ENCODE results near the gene SFTPD. TPM values are rescaled to one million over a fixed set of nuclear protein-coding genes. Genes with fewer than 3 reads are reported as not detected.
"Not testable (repeated sequence)": the region's sequence is repeated elsewhere in the genome, so short reads cannot be mapped to it uniquely, and the experiment has no call there.

The SFTPD gene
- 0.39 TPM in 1 of 2 replicates, not detected in the other for total RNA-seq (2022)
- Bru-seq, nascent RNA, result percentile 7 among the genes with signal in this experiment
- percentile 11 among the genes with signal in this experiment for BruChase-seq, experiment 1, labeled RNA remaining after a 2-hour chase
- BruChase-seq, experiment 2, labeled RNA remaining after a 6-hour chase, result percentile 7 among the genes with signal in this experiment
- long read RNA-seq, result 0 reads

DNA sequence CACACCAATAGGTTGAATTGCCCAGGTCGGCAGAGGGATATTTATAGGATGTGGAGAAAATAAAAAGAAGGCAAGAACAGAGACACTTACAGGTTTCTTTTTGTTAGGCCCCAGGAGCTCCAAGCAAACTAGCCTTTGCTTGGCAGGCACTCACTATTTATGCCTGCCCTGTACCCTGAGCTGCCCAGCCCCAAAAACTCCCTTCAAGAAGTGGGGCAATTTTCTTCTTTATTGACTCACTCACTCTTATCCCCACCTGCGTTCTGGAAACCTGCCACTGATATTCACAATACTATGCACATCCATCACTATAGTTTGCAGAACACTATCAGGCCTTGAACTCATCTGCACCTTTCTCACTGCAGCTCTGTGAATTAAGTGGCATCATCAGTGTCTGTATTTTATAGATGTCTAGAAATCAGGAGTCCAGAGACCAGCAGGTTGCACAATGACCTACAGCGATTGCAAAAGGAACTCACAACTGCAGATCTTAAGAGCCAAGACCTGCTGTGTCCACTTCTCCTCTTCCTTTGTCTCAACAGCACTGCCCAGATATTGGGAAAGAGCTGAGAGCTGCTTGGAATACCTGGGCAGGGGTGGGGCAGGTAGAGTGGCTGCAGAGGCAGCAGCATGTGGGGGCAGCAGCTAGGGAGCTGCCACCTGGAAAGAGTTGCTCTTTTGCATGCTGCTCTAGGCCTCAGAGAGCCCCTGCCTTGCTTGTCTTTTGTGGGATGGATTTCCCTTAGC is at the start of gene SFTPD:
SFTPD (minus strand) TSS at position 130 of the 747 bp plus-strand sequence. CDS start 2,446 bp downstream, outside the sequence.
- POLR2A ChIA-PET, result no interaction called here
- Mint-ChIP-seq H3K27ac (ENCODE audit: unreplicated experiment) (peak within 1 kb of the TSS; percentile 74), H3K4me1 (ENCODE audit: low read depth, unreplicated experiment) (peaks cover 12% of the 10 kb centered on the region), H3K36me3 (ENCODE audit: insufficient read depth, unreplicated experiment) (no peaks in the 10 kb centered on the region), H3K9me3 (ENCODE audit: unreplicated experiment) (peaks cover 12% of the 10 kb centered on the region), H3K27me3 (ENCODE audit: insufficient read depth, unreplicated experiment) (peaks cover 3% of the 10 kb centered on the region), H3K4me3 (ENCODE audit: unreplicated experiment) (peak within 1 kb of the TSS; percentile 12)
- peak; percentile 79 to 81 for DNase-seq
- no peaks in the 10 kb centered on the region for H3K36me3 ChIP-seq (ENCODE audit: control insufficient read depth, insufficient read depth, low read length)
- CTCF ChIA-PET, result interaction anchor here (1.5 kb wide), 1 partner anchor 80 kb away, joined by 4 read pairs; no protein-coding TSS in a partner anchor
- no peaks in the 10 kb centered on the region for H3K27me3 ChIP-seq (replicated peaks; ENCODE audit: control insufficient read depth, insufficient read depth, low read length)
- TF ChIP-seq, protein P1, sequence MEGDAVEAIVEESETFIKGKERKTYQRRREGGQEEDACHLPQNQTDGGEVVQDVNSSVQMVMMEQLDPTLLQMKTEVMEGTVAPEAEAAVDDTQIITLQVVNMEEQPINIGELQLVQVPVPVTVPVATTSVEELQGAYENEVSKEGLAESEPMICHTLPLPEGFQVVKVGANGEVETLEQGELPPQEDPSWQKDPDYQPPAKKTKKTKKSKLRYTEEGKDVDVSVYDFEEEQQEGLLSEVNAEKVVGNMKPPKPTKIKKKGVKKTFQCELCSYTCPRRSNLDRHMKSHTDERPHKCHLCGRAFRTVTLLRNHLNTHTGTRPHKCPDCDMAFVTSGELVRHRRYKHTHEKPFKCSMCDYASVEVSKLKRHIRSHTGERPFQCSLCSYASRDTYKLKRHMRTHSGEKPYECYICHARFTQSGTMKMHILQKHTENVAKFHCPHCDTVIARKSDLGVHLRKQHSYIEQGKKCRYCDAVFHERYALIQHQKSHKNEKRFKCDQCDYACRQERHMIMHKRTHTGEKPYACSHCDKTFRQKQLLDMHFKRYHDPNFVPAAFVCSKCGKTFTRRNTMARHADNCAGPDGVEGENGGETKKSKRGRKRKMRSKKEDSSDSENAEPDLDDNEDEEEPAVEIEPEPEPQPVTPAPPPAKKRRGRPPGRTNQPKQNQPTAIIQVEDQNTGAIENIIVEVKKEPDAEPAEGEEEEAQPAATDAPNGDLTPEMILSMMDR (IDR thresholded peaks at IDR 0.05; ENCODE audit: insufficient read depth in 1 of 2, low read depth in 1 of 2, low read length in 1 of 2, severe bottlenecking in 1 of 2, unreplicated experiment in 1 of 2), result no peak
- intact Hi-C loops (cut with micrococcal nuclease; ENCODE audit: unreplicated experiment), result no loop called here
- H3K4me3 ChIP-seq (ENCODE audit: low read depth, low read length), result no peak within 1 kb of the TSS
- H3K9me3 ChIP-seq, result peaks cover 4% of the 10 kb centered on the region; the same call in 1 of the 2 replicates
- no peaks in the 10 kb centered on the region for H3K4me1 ChIP-seq
- BruUV-seq (replicated peaks), result no TSS peak

DNA sequence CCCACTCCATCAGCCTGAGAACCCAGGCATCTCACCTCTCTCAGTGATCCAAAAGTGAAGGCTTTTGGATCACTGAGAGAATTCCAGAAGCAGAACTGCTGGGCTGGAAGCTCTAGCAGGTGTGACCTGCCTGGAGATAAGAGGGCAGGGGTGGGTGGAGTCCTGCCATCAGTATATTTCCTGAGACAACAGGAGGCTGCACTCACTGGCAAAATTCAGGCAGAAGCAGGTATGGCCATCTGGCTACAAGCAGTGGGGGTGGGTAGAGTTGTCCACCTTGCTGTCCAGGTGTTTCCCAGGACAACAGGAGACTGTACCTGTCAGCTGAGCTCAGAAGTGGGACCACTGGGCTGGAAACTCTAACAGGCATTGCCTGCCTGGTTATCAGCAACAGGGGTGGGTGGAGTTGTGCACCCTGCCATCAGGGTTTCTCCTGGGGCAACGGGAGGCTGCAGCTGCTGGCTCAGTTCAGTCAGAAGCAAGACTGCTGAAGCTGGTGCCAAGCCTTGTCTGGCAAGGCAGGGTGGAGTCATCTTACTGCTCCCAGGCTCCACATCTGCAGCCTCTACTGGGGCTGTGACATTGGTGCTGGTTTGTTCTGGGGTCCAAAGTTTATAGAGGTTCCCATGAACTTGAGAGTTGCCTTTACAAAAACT is 47.2 kb upstream of the SFTPD start:
- Histone ChIP-seq H3K4me3 (ENCODE audit: low read depth, low read length) (no peak overlapping the region), H3K27me3 (replicated peaks; ENCODE audit: control insufficient read depth, insufficient read depth, low read length) (no peaks in the 10 kb centered on the region), H3K36me3 (ENCODE audit: control insufficient read depth, insufficient read depth, low read length) (no peaks in the 10 kb centered on the region), H3K4me1 (peaks cover 24% of the 10 kb centered on the region), H3K9me3 (0 out of 2 replicates have a peak, but pooled peaks cover 4% of the 10 kb centered on the region)
- no TSS peak for BruUV-seq (replicated peaks)
- TF ChIP-seq, protein P1 (IDR thresholded peaks at IDR 0.05; ENCODE audit: insufficient read depth in 1 of 2, low read depth in 1 of 2, low read length in 1 of 2, severe bottlenecking in 1 of 2, unreplicated experiment in 1 of 2), result no peak
- Mint-ChIP-seq H3K36me3 (ENCODE audit: insufficient read depth, unreplicated experiment) (no peaks in the 10 kb centered on the region), H3K9me3 (ENCODE audit: unreplicated experiment) (peaks cover 29% of the 10 kb centered on the region), H3K27ac (ENCODE audit: unreplicated experiment) (no peak overlapping the region), H3K27me3 (ENCODE audit: insufficient read depth, unreplicated experiment) (no peaks in the 10 kb centered on the region), H3K4me3 (ENCODE audit: unreplicated experiment) (no peak overlapping the region), H3K4me1 (ENCODE audit: low read depth, unreplicated experiment) (peaks cover 18% of the 10 kb centered on the region)
- POLR2A ChIA-PET, result no interaction called here
- DNase-seq, result no peak
- CTCF ChIA-PET, result no interaction called here
- intact Hi-C loops (cut with micrococcal nuclease; ENCODE audit: unreplicated experiment), result no loop called here

DNA sequence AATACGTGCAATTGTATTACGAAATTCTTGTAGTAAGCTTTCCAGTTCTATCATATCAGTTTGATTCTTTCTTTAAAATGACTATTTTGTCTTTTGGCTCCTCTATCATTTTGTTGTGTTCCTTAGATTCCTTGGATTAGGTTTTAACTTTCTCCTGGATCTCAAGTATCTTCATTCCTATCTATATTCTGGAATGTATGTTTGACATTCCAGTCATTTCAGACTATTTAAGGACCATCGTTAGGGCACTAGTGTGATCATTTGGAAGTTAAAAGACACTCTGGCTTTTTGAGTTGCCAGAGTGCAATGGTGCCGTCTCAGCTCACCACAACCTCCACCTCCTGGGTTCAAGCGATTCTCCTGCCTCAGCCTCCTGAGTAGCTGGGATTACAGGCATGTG is 45.7 kb upstream of the SFTPD start:
- DNase-seq, result no peak
- ChIA-PET POLR2A (no interaction called here), CTCF (no interaction called here)
- TF ChIP-seq, protein P1 (IDR thresholded peaks at IDR 0.05; ENCODE audit: insufficient read depth in 1 of 2, low read depth in 1 of 2, low read length in 1 of 2, severe bottlenecking in 1 of 2, unreplicated experiment in 1 of 2), result no peak
- H3K4me3 Mint-ChIP-seq (ENCODE audit: unreplicated experiment), result peak overlapping the region; percentile 17
- H3K27me3 ChIP-seq (replicated peaks; ENCODE audit: control insufficient read depth, insufficient read depth, low read length), result no peaks in the 10 kb centered on the region
- no peaks in the 10 kb centered on the region for H3K36me3 ChIP-seq (ENCODE audit: control insufficient read depth, insufficient read depth, low read length)
- peaks cover 45% of the 10 kb centered on the region for H3K9me3 Mint-ChIP-seq (ENCODE audit: unreplicated experiment)
- peaks cover 18% of the 10 kb centered on the region for H3K4me1 Mint-ChIP-seq (ENCODE audit: low read depth, unreplicated experiment)
- H3K27ac Mint-ChIP-seq (ENCODE audit: unreplicated experiment), result no peak overlapping the region
- no TSS peak for BruUV-seq (replicated peaks)
- H3K27me3 Mint-ChIP-seq (ENCODE audit: insufficient read depth, unreplicated experiment), result no peaks in the 10 kb centered on the region
- peaks cover 24% of the 10 kb centered on the region for H3K4me1 ChIP-seq
- H3K36me3 Mint-ChIP-seq (ENCODE audit: insufficient read depth, unreplicated experiment), result no peaks in the 10 kb centered on the region
- intact Hi-C loops (cut with micrococcal nuclease; ENCODE audit: unreplicated experiment), result no loop called here
- peaks cover 19% of the 10 kb centered on the region for H3K9me3 ChIP-seq
- H3K4me3 ChIP-seq (ENCODE audit: low read depth, low read length), result no peak overlapping the region

DNA sequence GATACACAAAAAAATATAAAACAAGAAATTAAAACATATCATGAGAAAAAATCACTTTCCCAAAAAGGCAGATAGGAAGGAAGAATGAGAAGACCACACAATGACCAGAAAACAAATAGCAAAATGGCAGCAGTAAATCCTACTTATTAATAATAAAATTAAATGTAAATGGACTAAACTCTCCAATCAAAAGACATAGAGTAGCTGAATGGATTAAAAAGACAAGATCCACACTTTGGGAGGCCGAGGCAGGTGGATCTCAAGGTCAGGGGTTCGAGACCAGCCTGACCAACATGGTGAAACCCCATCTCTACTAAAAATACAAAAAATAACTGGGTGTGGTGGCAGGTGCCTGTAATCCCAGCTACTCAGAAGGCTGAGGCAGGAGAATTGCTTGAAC is 39.3 kb upstream of the SFTPD start:
- H3K4me1 ChIP-seq; BruUV-seq (replicated peaks); H3K4me3 Mint-ChIP-seq (ENCODE audit: unreplicated experiment); POLR2A ChIA-PET; H3K36me3 Mint-ChIP-seq (ENCODE audit: insufficient read depth, unreplicated experiment); H3K27me3 Mint-ChIP-seq (ENCODE audit: insufficient read depth, unreplicated experiment); intact Hi-C loops (cut with micrococcal nuclease; ENCODE audit: unreplicated experiment); CTCF ChIA-PET; H3K4me1 Mint-ChIP-seq (ENCODE audit: low read depth, unreplicated experiment); H3K36me3 ChIP-seq (ENCODE audit: control insufficient read depth, insufficient read depth, low read length); H3K27me3 ChIP-seq (replicated peaks; ENCODE audit: control insufficient read depth, insufficient read depth, low read length); H3K27ac Mint-ChIP-seq (ENCODE audit: unreplicated experiment); H3K4me3 ChIP-seq (ENCODE audit: low read depth, low read length); DNase-seq: not testable (repeated sequence)
- H3K9me3 Mint-ChIP-seq (ENCODE audit: unreplicated experiment), result peaks cover 54% of the 10 kb centered on the region
- H3K9me3 ChIP-seq, result peaks cover 33% of the 10 kb centered on the region

Data from Caco-2 (cell line).